T-helper 17 cell (primary cell): ENCODE data around the gene CAMK1G. TPM values are rescaled to one million over a fixed set of nuclear protein-coding genes. Genes with fewer than 3 reads are reported as not detected.

Source experiments
- ATAC-seq: fragments of 150-1000 bp; cut with Tn5 transposase; 2 replicates; pipeline ENCODE4 v1.10.0; 2021; ENCODE audit warnings: mild to moderate bottlenecking, moderate library complexity
- DNase-seq, 3 donors: peaks; one replicate each; pipeline versions ENCODE4 v3.0.0 to v3.0.0-alpha.2; 2020 to 2021
- H3K9me3 ChIP-seq: one replicate; pipeline ENCODE4 v1.7.0; 2013; ENCODE audit warnings: low read length, mild to moderate bottlenecking; ENCODE audit not compliant: control insufficient read depth, poor library complexity, severe bottlenecking
- H3K27ac Mint-ChIP-seq: one replicate; pipeline ENCODE4 v1.8.0; 2022; ENCODE audit warnings: mild to moderate bottlenecking, moderate library complexity, mixed read lengths
- H3K27me3 Mint-ChIP-seq: one replicate; pipeline ENCODE4 v1.8.0; 2022; ENCODE audit warnings: mixed read lengths
- H3K36me3 Mint-ChIP-seq: one replicate; pipeline ENCODE4 v1.8.0; 2022; ENCODE audit warnings: low read depth, mixed read lengths
- H3K4me1 Mint-ChIP-seq: one replicate; pipeline ENCODE4 v1.8.0; 2022; ENCODE audit warnings: mild to moderate bottlenecking, mixed read lengths
- H3K4me3 Mint-ChIP-seq: one replicate; pipeline ENCODE4 v1.8.0; 2022; ENCODE audit warnings: mild to moderate bottlenecking, moderate library complexity, mixed read lengths
- total RNA-seq, 4 donors: library from RNA in 2 of 4; stranded (reverse) in 2 of 4; gene quantifications; one replicate each; pipeline ENCODE4 v1.2.3 and lab custom pipeline; 2022 to 2026

Gene CAMK1G
- total RNA-seq, 2 donors from 2014 or later: not detected

- Mint-ChIP-seq H3K27ac (no peak overlapping the region), H3K4me1 (peaks cover 4% of the 10 kb centered on the region), H3K36me3 (peaks cover 3% of the 10 kb centered on the region), H3K4me3 (no peak overlapping the region), H3K27me3 (peaks cover 39% of the 10 kb centered on the region)
- no peaks in the 10 kb centered on the region for H3K9me3 ChIP-seq
- ATAC-seq (no peak), DNase-seq (no peak)
Observed at GRCh38 chr1:209552406-209553264, 30.9 kb upstream of the CAMK1G start.

- no peak overlapping the region for H3K27ac Mint-ChIP-seq
Observed at GRCh38 chr1:209554761-209555611, 28.5 kb upstream of the CAMK1G start.

GRCh38 chr1:209556162-209556690 is 27.3 kb upstream of the CAMK1G start:
- Mint-ChIP-seq H3K27me3 (peaks cover 32% of the 10 kb centered on the region), H3K27ac (no peak overlapping the region), H3K4me3 (no peak overlapping the region), H3K4me1 (peaks cover 2% of the 10 kb centered on the region), H3K36me3 (peaks cover 3% of the 10 kb centered on the region)
- ATAC-seq (no peak), DNase-seq (no peak)
- H3K9me3 ChIP-seq: no peaks in the 10 kb centered on the region

More at GRCh38 chr1:209554761-209555611, 28.5 kb upstream of the CAMK1G start:
- H3K27me3 Mint-ChIP-seq: peaks cover 24% of the 10 kb centered on the region
- no peaks in the 10 kb centered on the region for H3K9me3 ChIP-seq
- no peak for ATAC-seq
- no peak for DNase-seq
- no peak overlapping the region for H3K4me3 Mint-ChIP-seq
- peaks cover 3% of the 10 kb centered on the region for H3K36me3 Mint-ChIP-seq
- H3K4me1 Mint-ChIP-seq: peaks cover 2% of the 10 kb centered on the region

- no peak for ATAC-seq
Observed at GRCh38 chr1:209557221-209557620, 26.3 kb upstream of the CAMK1G start.

GRCh38 chr1:209560529-209560928 is 23.0 kb upstream of the CAMK1G start:
- Mint-ChIP-seq H3K4me3 (no peak overlapping the region), H3K27me3 (peaks cover 53% of the 10 kb centered on the region), H3K36me3 (peaks cover 4% of the 10 kb centered on the region), H3K27ac (no peak overlapping the region), H3K4me1 (peaks cover 2% of the 10 kb centered on the region)
- DNase-seq (no peak), ATAC-seq (no peak)
- no peaks in the 10 kb centered on the region for H3K9me3 ChIP-seq

More at GRCh38 chr1:209557221-209557620, 26.3 kb upstream of the CAMK1G start:
- DNase-seq: no peak
- H3K4me3 Mint-ChIP-seq: no peak overlapping the region
- H3K27me3 Mint-ChIP-seq: peaks cover 34% of the 10 kb centered on the region
- peaks cover 3% of the 10 kb centered on the region for H3K36me3 Mint-ChIP-seq
- peaks cover 2% of the 10 kb centered on the region for H3K4me1 Mint-ChIP-seq
- H3K9me3 ChIP-seq: no peaks in the 10 kb centered on the region
- H3K27ac Mint-ChIP-seq: no peak overlapping the region

- Mint-ChIP-seq H3K4me3 (no peak overlapping the region), H3K27me3 (peaks cover 57% of the 10 kb centered on the region), H3K27ac (no peak overlapping the region), H3K4me1 (peaks cover 3% of the 10 kb centered on the region), H3K36me3 (peaks cover 4% of the 10 kb centered on the region)
- no peak for ATAC-seq
- DNase-seq: no peak
- H3K9me3 ChIP-seq: no peaks in the 10 kb centered on the region
Observed at GRCh38 chr1:209560952-209561351, 22.6 kb upstream of the CAMK1G start.

GRCh38 chr1:209561532-209561931 is 22.0 kb upstream of the CAMK1G start:
- Mint-ChIP-seq H3K4me3 (no peak overlapping the region), H3K4me1 (peaks cover 5% of the 10 kb centered on the region), H3K27ac (peak overlapping the region; percentile 66), H3K36me3 (peaks cover 4% of the 10 kb centered on the region), H3K27me3 (peaks cover 58% of the 10 kb centered on the region)
- no peaks in the 10 kb centered on the region for H3K9me3 ChIP-seq
- ATAC-seq (no peak), DNase-seq (no peak)

GRCh38 chr1:209564849-209565248 is 18.7 kb upstream of the CAMK1G start:
- peaks cover 8% of the 10 kb centered on the region for H3K4me1 Mint-ChIP-seq
- no peak for ATAC-seq
- no peaks in the 10 kb centered on the region for H3K9me3 ChIP-seq
- H3K4me3 Mint-ChIP-seq: no peak overlapping the region
- DNase-seq: no peak
- H3K36me3 Mint-ChIP-seq: peaks cover 4% of the 10 kb centered on the region
- H3K27me3 Mint-ChIP-seq: peaks cover 73% of the 10 kb centered on the region
- H3K27ac Mint-ChIP-seq: no peak overlapping the region

GRCh38 chr1:209565759-209566678 is 17.5 kb upstream of the CAMK1G start:
- peaks cover 75% of the 10 kb centered on the region for H3K27me3 Mint-ChIP-seq
- H3K4me3 Mint-ChIP-seq: no peak overlapping the region
- peak; percentile 88 for ATAC-seq

GRCh38 chr1:209567698-209568175 is 15.8 kb upstream of the CAMK1G start:
- DNase-seq (no peak), ATAC-seq (no peak)
- Mint-ChIP-seq H3K4me3 (no peak overlapping the region), H3K27me3 (peaks cover 64% of the 10 kb centered on the region), H3K36me3 (peaks cover 4% of the 10 kb centered on the region), H3K27ac (no peak overlapping the region), H3K4me1 (peaks cover 11% of the 10 kb centered on the region)
- no peaks in the 10 kb centered on the region for H3K9me3 ChIP-seq

More at GRCh38 chr1:209565759-209566678, 17.5 kb upstream of the CAMK1G start:
- H3K4me1 Mint-ChIP-seq: peaks cover 11% of the 10 kb centered on the region
- DNase-seq: peak; percentile 49 to 70 (median 51)
- H3K36me3 Mint-ChIP-seq: peaks cover 4% of the 10 kb centered on the region
- no peak overlapping the region for H3K27ac Mint-ChIP-seq
- no peaks in the 10 kb centered on the region for H3K9me3 ChIP-seq

- Mint-ChIP-seq H3K27ac (peak overlapping the region; percentile 68), H3K36me3 (no peaks in the 10 kb centered on the region), H3K27me3 (peaks cover 49% of the 10 kb centered on the region), H3K4me3 (peak overlapping the region; percentile 45), H3K4me1 (peaks cover 9% of the 10 kb centered on the region)
- ATAC-seq (peak; percentile 73), DNase-seq (peak; percentile 45 to 65 (median 49))
- H3K9me3 ChIP-seq: no peaks in the 10 kb centered on the region
Observed at GRCh38 chr1:209569455-209570207, 13.9 kb upstream of the CAMK1G start.

- Mint-ChIP-seq H3K27me3 (peaks cover 44% of the 10 kb centered on the region), H3K4me3 (no peak overlapping the region), H3K36me3 (no peaks in the 10 kb centered on the region), H3K4me1 (peaks cover 9% of the 10 kb centered on the region), H3K27ac (no peak overlapping the region)
- no peak for DNase-seq
- no peaks in the 10 kb centered on the region for H3K9me3 ChIP-seq
- ATAC-seq: no peak
Observed at GRCh38 chr1:209570743-209571142, 12.8 kb upstream of the CAMK1G start.
